ENCODE measurements around the gene GPRC6A.

GPRC6A gene

DNA sequence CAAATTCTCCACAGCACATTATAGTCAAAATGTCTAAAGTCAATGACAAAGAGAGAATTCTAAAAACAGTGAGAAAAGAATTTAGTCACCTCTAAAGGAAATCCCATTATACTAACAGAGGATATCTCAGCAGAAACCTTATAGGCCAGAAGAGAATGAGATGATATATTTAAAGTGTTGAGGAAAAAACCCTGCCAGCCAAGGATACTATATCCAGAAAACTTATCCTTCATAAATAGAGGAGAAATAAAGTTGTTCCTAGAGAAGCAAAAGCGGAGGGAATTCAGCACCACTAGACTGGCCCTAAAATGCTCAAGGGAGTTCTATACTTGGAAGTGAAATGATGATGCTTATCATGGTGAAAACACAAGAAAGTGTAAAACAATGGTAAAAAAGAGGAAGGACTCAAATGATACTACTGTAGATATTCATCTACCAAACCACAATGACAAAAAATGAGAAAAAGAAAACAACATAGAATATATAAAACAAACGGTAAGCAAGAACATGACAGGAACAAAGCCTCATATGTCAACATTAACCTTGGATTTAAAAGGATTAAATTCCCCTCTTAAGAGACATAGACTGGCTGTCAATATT, 16.7 kb downstream of the GPRC6A start:
- ATAC-seq (ENCODE audit: insufficient read depth, low read depth): no peak

GRCh38 chr6:116801971-116802370, 26.9 kb downstream of the GPRC6A start:
- no peak overlapping the region for H3K4me2 ChIP-seq (ENCODE audit: insufficient read depth, low read length)

More for the DNA sequence above, 16.7 kb downstream of the GPRC6A start:
- Histone ChIP-seq H3K4me2 (ENCODE audit: insufficient read depth, low read length) (no peak overlapping the region), H3K79me2 (ENCODE audit: insufficient read depth, low read length) (no peaks in the 10 kb centered on the region), H4K20me1 (ENCODE audit: insufficient read depth, low read length) (no peaks in the 10 kb centered on the region), H3K4me1 (ENCODE audit: insufficient read depth, low read length) (no peaks in the 10 kb centered on the region), H3K27ac (ENCODE audit: low read length) (no peak overlapping the region), H3K9ac (ENCODE audit: low read depth, low read length) (no peak overlapping the region), H3K36me3 (ENCODE audit: insufficient read depth, low read length) (no peaks in the 10 kb centered on the region), H3K9me3 (ENCODE audit: insufficient read depth, low read length, severe bottlenecking) (no peaks in the 10 kb centered on the region), H3K4me3 (ENCODE audit: low read depth in 1 of 2, low read length in 2 of 2) (no peak overlapping the region), H2AFZ (ENCODE audit: low read depth, low read length) (no peak overlapping the region), H3K27me3 (ENCODE audit: insufficient read depth, low read length, poor library complexity) (no peaks in the 10 kb centered on the region)
- DNase-seq: no peak
- TF ChIP-seq, protein P1, sequence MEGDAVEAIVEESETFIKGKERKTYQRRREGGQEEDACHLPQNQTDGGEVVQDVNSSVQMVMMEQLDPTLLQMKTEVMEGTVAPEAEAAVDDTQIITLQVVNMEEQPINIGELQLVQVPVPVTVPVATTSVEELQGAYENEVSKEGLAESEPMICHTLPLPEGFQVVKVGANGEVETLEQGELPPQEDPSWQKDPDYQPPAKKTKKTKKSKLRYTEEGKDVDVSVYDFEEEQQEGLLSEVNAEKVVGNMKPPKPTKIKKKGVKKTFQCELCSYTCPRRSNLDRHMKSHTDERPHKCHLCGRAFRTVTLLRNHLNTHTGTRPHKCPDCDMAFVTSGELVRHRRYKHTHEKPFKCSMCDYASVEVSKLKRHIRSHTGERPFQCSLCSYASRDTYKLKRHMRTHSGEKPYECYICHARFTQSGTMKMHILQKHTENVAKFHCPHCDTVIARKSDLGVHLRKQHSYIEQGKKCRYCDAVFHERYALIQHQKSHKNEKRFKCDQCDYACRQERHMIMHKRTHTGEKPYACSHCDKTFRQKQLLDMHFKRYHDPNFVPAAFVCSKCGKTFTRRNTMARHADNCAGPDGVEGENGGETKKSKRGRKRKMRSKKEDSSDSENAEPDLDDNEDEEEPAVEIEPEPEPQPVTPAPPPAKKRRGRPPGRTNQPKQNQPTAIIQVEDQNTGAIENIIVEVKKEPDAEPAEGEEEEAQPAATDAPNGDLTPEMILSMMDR (IDR thresholded peaks at IDR 0.05; ENCODE audit: borderline replicate concordance, extremely low read depth, low read length, poor library complexity, severe bottlenecking): no peak
- TF ChIP-seq EZH2 (IDR thresholded peaks at IDR 0.05; ENCODE audit: borderline replicate concordance, low read depth, low read length, severe bottlenecking): no peak

GRCh38 chr6:116799945-116800344, 28.9 kb downstream of the GPRC6A start:
- Histone ChIP-seq H3K4me3 (ENCODE audit: low read depth in 1 of 2, low read length in 2 of 2) (no peak overlapping the region), H3K27me3 (ENCODE audit: insufficient read depth, low read length, poor library complexity) (peaks cover 4% of the 10 kb centered on the region), H2AFZ (ENCODE audit: low read depth, low read length) (no peak overlapping the region), H3K27ac (ENCODE audit: low read length) (no peak overlapping the region), H3K9ac (ENCODE audit: low read depth, low read length) (no peak overlapping the region), H4K20me1 (ENCODE audit: insufficient read depth, low read length) (no peaks in the 10 kb centered on the region), H3K9me3 (ENCODE audit: insufficient read depth, low read length, severe bottlenecking) (no peaks in the 10 kb centered on the region), H3K36me3 (ENCODE audit: insufficient read depth, low read length) (no peaks in the 10 kb centered on the region), H3K79me2 (ENCODE audit: insufficient read depth, low read length) (no peaks in the 10 kb centered on the region), H3K4me1 (ENCODE audit: insufficient read depth, low read length) (no peaks in the 10 kb centered on the region), H3K4me2 (ENCODE audit: insufficient read depth, low read length) (no peak overlapping the region)
- no peak for TF ChIP-seq EZH2 (IDR thresholded peaks at IDR 0.05; ENCODE audit: borderline replicate concordance, low read depth, low read length, severe bottlenecking)
- TF ChIP-seq, protein P1 (IDR thresholded peaks at IDR 0.05; ENCODE audit: borderline replicate concordance, extremely low read depth, low read length, poor library complexity, severe bottlenecking): no peak
- no peak for DNase-seq
- no peak for ATAC-seq (ENCODE audit: insufficient read depth, low read depth)

More at GRCh38 chr6:116801971-116802370, 26.9 kb downstream of the GPRC6A start:
- Histone ChIP-seq H3K27ac (ENCODE audit: low read length) (no peak overlapping the region), H3K36me3 (ENCODE audit: insufficient read depth, low read length) (no peaks in the 10 kb centered on the region), H3K9ac (ENCODE audit: low read depth, low read length) (no peak overlapping the region), H2AFZ (ENCODE audit: low read depth, low read length) (no peak overlapping the region), H3K27me3 (ENCODE audit: insufficient read depth, low read length, poor library complexity) (peaks cover 4% of the 10 kb centered on the region), H3K79me2 (ENCODE audit: insufficient read depth, low read length) (no peaks in the 10 kb centered on the region), H3K9me3 (ENCODE audit: insufficient read depth, low read length, severe bottlenecking) (no peaks in the 10 kb centered on the region), H4K20me1 (ENCODE audit: insufficient read depth, low read length) (no peaks in the 10 kb centered on the region), H3K4me1 (ENCODE audit: insufficient read depth, low read length) (no peaks in the 10 kb centered on the region), H3K4me3 (ENCODE audit: low read depth in 1 of 2, low read length in 2 of 2) (no peak overlapping the region)
- no peak for TF ChIP-seq EZH2 (IDR thresholded peaks at IDR 0.05; ENCODE audit: borderline replicate concordance, low read depth, low read length, severe bottlenecking)
- TF ChIP-seq, protein P1 (IDR thresholded peaks at IDR 0.05; ENCODE audit: borderline replicate concordance, extremely low read depth, low read length, poor library complexity, severe bottlenecking): no peak
- DNase-seq (no peak), ATAC-seq (ENCODE audit: insufficient read depth, low read depth) (no peak)

Measured in DND-41 (cell line).